Fibroblast of skin of abdomen (primary cell): ENCODE results near the gene PSPN.
"Not testable (repeated sequence)": the region's sequence is repeated elsewhere in the genome, so short reads cannot be mapped to it uniquely, and the experiment has no call there.

ENCODE experiments used
- DNase-seq: peaks from one replicate; pipeline ENCODE4 v3.0.0-alpha.2; 2013

Gene PSPN

DNA sequence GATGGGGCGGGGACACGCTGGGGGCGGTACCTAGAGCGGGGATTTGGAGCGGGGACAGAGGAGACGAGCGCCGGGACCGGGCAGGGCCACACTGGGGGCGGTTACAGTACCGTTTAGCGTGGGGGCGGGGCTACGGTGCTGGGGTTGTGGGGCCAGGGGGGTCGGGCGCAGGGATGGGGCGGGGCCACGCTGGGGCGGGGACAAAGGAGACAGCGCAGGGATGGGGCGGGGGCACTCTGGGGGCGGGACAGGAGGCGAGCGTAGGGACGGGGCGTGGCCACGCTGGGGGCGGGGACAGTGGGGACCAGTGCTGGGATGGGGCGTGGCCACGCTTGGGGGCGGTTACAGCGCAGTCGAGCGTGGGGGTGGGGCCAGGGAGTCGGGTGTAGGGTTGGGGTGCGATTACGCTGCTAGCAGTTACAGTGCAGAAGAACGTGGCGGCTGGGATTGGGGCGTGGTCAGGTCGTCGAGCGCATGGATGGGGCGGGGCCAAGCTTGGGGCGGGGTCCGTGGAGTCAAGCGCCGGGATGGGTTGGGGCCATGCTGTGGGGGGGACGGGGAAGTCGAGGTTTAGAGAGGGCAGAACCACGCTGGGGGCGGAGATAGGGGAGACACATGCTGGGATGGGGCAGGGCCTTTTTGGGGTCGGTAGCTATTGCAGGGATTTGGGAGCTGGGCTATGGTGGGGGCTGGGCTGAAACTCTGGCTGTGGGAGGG is 2.5 kb downstream of the PSPN start:
- peak; percentile 98 for DNase-seq

GRCh38 chr19:6372594-6373095 is 3.1 kb downstream of the PSPN start, which contains the start of gene ALKBH7:
ALKBH7 (plus strand) TSS chr19:6372794; CDS start chr19:6372821, 27 bp downstream.
- DNase-seq: peak; percentile 100

- no peak for DNase-seq
Measured at GRCh38 chr19:6364353-6364752, 11.4 kb downstream of the PSPN start.

GRCh38 chr19:6362351-6362801 is 13.4 kb downstream of the PSPN start:
- no peak for DNase-seq

DNA sequence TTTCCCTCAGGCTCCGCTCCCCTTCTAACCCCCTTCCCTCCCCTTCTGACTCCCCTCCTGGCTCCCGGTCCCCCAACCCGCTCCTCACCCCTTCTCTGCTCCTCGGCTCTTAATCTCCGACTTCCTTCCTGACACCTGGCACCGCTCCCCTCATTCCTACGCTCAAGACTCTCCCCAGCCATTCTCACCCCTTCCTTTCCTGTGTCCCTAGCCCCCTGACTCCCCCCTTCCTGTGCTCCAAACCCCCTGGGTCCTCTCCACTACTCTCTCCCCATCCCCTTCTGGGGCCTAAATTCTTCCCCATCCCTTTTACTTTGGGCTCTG is 13.7 kb downstream of the PSPN start:
- DNase-seq: no peak

DNA sequence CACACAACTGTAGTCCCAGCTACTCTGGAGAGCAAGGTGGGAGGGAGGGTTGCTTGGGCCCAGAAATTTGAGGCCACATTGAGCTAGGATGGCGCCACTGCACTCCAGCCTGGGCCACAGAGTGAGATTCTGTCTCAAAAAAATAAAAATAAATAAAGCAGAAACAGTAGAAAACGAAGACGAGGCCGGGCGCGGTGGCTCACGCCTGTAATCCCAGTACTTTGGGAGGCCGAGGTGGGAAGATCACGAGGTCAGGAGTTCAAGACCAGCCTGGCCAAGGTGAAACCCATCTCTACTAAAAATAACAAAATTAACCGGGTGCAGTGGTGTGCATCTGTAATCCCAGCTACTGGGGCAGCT is 14.9 kb downstream of the PSPN start:
- DNase-seq: not testable (repeated sequence)

DNA sequence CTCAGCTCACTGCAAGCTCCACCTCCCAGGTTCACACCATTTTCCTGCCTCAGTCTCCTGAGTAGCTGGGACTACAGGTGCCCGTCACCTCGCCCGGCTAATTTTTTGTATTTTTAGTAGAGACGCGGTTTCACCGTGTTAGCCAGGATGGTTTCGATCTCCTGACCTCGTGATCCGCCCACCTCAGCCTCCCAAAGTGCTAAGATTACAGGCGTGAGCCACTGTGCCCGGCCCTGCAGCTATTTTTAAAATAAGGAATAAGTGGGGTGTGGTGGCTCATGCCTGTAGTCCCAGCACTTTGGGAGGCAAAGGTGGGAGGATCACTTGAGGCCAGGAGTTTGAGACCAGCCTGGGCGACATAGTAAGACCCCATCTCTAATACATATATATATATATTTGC is 15.3 kb downstream of the PSPN start:
- DNase-seq: not testable (repeated sequence)

GRCh38 chr19:6359568-6360341 is 16.0 kb downstream of the PSPN start:
- DNase-seq: no peak

DNA sequence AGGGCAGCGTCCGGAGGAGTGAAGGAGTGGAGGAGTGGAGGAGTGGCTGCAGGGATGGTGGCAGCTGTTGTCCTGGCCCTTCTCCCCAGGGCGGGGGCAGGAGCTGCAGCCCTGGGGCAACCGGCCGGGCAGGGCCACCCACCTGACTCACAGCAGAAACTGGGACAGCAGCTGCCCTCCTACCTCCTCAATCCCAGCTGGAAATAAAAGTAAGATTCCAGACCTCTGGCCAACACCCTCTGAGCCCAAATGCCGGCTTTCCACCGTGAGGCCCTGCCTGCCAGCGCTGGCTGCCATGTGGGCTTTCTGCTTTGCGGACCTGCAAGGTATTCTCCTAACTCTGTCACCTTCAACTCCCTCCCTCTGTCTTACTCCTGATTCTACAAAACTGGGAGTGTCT is 17.7 kb downstream of the PSPN start:
- no peak for DNase-seq

- DNase-seq: no peak
Measured at GRCh38 chr19:6357174-6357573, 18.6 kb downstream of the PSPN start.

DNA sequence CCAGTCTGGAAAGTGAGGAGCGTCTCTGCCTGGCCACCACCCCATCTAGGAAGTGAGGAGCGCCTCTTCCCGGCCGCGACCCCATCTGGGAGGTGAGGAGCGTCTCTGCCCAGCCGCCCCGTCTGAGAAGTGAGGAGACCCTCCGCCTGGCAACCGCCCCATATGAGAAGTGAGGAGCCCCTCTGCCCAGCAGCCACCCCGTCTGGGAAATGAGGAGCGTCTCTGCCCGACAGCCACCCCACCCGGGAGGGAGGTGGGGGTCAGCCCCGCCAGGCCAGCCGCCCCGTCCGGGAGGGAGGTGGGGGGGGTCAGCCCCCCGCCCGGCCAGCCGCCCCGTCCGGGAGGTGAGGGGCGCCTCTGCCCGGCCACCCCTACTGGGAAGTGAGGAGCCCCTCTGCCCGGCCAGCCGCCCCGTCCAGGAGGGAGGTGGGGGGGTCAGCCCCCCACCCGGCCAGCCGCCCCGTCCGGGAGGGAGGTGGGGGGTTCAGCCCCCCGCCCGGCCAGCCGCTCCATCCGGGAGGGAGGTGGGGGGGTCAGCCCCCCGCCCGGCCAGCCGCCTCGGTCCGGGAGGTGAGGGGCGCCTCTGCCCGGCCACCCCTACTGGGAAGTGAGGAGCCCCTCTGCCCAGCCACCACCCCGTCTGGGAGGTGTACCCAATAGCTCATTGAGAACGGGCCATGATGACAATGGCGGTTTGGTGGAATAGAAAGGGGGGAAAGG is 20.3 kb downstream of the PSPN start:
- not testable (repeated sequence) for DNase-seq

DNA sequence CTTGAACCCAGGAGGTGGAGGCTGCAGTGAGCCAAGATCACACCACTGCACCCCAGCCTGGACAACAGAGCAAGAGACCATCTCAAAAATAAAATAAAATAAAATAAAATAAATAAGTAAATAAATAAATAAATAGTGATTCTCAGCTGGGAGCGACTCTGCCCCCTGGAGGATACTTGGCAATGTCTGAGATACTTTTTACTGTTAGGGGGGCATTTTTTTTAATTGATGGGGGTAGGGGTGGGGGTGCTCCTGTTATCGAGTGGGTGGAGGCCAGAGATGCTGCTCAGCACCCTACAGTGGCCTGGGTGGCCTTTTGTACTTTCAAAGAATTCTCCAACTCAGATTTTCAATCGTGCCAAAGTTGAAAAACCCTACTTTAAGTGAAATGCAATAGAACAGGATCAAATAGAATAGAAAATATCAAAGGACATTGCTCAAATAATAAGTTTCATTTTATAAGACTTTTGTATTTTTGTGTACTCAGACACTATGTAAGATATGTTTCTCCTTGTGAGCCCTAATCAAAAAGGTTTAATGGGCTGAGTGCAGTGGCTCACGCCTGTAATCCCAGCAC is 21.5 kb downstream of the PSPN start:
- DNase-seq: no peak

- DNase-seq: no peak
Measured at GRCh38 chr19:6352381-6353165, 23.2 kb downstream of the PSPN start.

GRCh38 chr19:6350688-6351087 is 25.0 kb downstream of the PSPN start:
- no peak for DNase-seq

GRCh38 chr19:6349271-6349670 is 26.5 kb downstream of the PSPN start:
- not testable (repeated sequence) for DNase-seq

- no peak for DNase-seq
Measured at GRCh38 chr19:6343462-6343861, 32.3 kb downstream of the PSPN start.

DNA sequence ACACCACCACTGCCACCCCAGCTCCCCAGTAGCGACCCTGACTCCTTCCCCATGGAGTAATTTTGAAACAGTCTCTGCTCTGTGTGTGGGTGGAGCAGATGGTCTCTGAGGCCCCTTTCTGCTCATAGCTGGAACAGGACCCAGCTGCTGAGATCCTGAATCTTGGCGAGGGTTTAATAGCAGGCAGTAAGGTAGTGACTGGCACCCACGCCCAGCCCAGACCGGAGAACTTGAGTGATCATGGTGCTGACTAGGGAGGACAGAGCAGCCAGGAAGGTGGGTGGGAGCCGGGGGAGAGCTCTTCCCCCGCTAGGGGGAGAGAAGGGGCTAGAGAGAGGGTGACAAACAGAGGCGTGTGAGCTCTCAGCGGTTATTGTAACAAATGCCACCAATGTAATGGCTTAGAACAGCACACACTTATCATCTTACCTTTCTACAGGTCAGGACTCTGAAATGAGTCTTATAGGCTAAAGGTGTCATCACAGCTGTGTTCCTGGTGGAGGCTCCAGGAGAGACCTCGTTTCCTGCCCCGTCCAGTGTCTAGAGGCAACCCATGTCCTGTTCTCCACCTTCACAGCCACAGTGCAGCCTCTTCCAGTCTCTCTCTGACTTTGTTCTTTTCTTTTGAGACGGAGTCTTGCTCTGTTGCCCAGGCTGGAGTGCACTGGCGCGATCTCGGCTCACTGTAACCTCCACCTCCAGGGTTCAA is 35.1 kb downstream of the PSPN start:
- DNase-seq: no peak

GRCh38 chr19:6334490-6335285 is 41.0 kb downstream of the PSPN start:
- DNase-seq: no peak

GRCh38 chr19:6333439-6333838 is 42.3 kb downstream of the PSPN start, which contains the start of gene ACER1:
ACER1 (minus strand) TSS chr19:6333612; CDS start chr19:6333551, 61 bp downstream.
- DNase-seq: no peak

- DNase-seq: no peak
Measured at GRCh38 chr19:6326815-6327214, 48.9 kb downstream of the PSPN start.
